ENCODE data around the gene DOK6.

DNA sequence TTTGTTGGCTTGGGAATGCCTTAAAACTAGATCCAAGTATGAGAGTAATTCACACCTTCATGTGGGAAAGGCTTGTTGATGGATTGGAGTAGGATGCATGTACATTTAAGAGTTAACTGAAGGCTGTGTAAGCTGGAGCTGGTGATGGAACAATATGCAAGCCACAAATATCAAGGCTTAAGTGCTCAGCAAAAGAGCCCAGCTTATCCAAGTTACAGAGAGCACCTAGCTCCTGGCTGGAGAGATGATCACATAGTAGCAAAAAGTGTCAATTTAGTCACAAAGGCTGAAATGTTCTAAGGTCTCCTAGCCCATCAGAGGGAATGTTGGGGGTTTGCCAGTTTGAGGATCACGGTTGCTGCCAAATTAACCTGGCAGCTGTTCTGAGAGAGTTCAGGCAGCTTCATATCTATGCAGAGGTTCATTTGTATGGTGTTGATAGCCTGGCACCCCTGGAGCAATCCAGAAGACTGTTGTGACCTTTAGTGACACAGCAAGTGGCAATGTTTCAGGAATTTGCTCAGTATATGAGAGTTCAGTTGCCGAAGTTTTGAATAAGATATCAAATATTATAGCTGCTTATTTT, 228.2 kb downstream of the DOK6 start:
- TF ChIP-seq, protein P1, sequence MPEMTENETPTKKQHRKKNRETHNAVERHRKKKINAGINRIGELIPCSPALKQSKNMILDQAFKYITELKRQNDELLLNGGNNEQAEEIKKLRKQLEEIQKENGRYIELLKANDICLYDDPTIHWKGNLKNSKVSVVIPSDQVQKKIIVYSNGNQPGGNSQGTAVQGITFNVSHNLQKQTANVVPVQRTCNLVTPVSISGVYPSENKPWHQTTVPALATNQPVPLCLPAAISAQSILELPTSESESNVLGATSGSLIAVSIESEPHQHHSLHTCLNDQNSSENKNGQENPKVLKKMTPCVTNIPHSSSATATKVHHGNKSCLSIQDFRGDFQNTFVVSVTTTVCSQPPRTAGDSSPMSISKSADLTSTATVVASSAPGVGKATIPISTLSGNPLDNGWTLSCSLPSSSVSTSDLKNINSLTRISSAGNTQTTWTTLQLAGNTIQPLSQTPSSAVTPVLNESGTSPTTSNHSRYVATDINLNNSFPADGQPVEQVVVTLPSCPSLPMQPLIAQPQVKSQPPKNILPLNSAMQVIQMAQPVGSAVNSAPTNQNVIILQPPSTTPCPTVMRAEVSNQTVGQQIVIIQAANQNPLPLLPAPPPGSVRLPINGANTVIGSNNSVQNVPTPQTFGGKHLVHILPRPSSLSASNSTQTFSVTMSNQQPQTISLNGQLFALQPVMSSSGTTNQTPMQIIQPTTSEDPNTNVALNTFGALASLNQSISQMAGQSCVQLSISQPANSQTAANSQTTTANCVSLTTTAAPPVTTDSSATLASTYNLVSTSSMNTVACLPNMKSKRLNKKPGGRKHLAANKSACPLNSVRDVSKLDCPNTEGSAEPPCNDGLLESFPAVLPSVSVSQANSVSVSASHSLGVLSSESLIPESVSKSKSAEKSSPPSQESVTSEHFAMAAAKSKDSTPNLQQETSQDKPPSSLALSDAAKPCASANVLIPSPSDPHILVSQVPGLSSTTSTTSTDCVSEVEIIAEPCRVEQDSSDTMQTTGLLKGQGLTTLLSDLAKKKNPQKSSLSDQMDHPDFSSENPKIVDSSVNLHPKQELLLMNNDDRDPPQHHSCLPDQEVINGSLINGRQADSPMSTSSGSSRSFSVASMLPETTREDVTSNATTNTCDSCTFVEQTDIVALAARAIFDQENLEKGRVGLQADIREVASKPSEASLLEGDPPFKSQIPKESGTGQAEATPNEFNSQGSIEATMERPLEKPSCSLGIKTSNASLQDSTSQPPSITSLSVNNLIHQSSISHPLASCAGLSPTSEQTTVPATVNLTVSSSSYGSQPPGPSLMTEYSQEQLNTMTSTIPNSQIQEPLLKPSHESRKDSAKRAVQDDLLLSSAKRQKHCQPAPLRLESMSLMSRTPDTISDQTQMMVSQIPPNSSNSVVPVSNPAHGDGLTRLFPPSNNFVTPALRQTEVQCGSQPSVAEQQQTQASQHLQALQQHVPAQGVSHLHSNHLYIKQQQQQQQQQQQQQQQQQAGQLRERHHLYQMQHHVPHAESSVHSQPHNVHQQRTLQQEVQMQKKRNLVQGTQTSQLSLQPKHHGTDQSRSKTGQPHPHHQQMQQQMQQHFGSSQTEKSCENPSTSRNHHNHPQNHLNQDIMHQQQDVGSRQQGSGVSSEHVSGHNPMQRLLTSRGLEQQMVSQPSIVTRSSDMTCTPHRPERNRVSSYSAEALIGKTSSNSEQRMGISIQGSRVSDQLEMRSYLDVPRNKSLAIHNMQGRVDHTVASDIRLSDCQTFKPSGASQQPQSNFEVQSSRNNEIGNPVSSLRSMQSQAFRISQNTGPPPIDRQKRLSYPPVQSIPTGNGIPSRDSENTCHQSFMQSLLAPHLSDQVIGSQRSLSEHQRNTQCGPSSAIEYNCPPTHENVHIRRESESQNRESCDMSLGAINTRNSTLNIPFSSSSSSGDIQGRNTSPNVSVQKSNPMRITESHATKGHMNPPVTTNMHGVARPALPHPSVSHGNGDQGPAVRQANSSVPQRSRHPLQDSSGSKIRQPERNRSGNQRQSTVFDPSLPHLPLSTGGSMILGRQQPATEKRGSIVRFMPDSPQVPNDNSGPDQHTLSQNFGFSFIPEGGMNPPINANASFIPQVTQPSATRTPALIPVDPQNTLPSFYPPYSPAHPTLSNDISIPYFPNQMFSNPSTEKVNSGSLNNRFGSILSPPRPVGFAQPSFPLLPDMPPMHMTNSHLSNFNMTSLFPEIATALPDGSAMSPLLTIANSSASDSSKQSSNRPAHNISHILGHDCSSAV (CRISPR knock-in tag; IDR thresholded peaks at IDR 0.05; ENCODE audit: borderline replicate concordance), result no peak
- TF ChIP-seq, protein P2, sequence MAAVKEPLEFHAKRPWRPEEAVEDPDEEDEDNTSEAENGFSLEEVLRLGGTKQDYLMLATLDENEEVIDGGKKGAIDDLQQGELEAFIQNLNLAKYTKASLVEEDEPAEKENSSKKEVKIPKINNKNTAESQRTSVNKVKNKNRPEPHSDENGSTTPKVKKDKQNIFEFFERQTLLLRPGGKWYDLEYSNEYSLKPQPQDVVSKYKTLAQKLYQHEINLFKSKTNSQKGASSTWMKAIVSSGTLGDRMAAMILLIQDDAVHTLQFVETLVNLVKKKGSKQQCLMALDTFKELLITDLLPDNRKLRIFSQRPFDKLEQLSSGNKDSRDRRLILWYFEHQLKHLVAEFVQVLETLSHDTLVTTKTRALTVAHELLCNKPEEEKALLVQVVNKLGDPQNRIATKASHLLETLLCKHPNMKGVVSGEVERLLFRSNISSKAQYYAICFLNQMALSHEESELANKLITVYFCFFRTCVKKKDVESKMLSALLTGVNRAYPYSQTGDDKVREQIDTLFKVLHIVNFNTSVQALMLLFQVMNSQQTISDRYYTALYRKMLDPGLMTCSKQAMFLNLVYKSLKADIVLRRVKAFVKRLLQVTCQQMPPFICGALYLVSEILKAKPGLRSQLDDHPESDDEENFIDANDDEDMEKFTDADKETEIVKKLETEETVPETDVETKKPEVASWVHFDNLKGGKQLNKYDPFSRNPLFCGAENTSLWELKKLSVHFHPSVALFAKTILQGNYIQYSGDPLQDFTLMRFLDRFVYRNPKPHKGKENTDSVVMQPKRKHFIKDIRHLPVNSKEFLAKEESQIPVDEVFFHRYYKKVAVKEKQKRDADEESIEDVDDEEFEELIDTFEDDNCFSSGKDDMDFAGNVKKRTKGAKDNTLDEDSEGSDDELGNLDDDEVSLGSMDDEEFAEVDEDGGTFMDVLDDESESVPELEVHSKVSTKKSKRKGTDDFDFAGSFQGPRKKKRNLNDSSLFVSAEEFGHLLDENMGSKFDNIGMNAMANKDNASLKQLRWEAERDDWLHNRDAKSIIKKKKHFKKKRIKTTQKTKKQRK (IDR thresholded peaks at IDR 0.05; ENCODE audit: low read length), result no peak
- TF ChIP-seq NFYB (CRISPR knock-in tag; IDR thresholded peaks at IDR 0.05) (no peak), RBFOX2 (IDR thresholded peaks at IDR 0.05; ENCODE audit: low read depth, low read length) (no peak), CBX1 (IDR thresholded peaks at IDR 0.05; ENCODE audit: low read depth) (no peak), NR2F2 (IDR thresholded peaks at IDR 0.05; ENCODE audit: borderline replicate concordance, low read depth) (no peak), MYNN (CRISPR knock-in tag; IDR thresholded peaks at IDR 0.05; ENCODE audit: low read depth) (no peak), ZSCAN29 (CRISPR knock-in tag; conservative IDR thresholded peaks at IDR 0.05) (no peak), ZNF333 (CRISPR knock-in tag; IDR thresholded peaks at IDR 0.05; ENCODE audit: borderline replicate concordance) (no peak)
- TF ChIP-seq, protein P3, sequence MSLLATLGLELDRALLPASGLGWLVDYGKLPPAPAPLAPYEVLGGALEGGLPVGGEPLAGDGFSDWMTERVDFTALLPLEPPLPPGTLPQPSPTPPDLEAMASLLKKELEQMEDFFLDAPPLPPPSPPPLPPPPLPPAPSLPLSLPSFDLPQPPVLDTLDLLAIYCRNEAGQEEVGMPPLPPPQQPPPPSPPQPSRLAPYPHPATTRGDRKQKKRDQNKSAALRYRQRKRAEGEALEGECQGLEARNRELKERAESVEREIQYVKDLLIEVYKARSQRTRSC (CRISPR knock-in tag; IDR thresholded peaks at IDR 0.05; ENCODE audit: low read depth), result no peak
